Epidermal melanocyte (primary cell): ENCODE data around the gene ASXL3.

Source experiments
- DNase-seq: peaks from one replicate; pipeline ENCODE4 v3.0.0; 2011; ENCODE audit warnings: low spot score; ENCODE audit not compliant: insufficient read length

ASXL3 gene

GRCh38 chr18:33581856-33582255 lies 3.8 kb downstream of the ASXL3 start:
- DNase-seq: no peak

GRCh38 chr18:33583901-33584300 lies 5.9 kb downstream of the ASXL3 start:
- DNase-seq: no peak

- DNase-seq: no peak
Measured at GRCh38 chr18:33584548-33585430, 6.8 kb downstream of the ASXL3 start.

- DNase-seq: no peak
Measured at GRCh38 chr18:33585431-33585775, 7.4 kb downstream of the ASXL3 start.

GRCh38 chr18:33588361-33588760 lies 10.3 kb downstream of the ASXL3 start:
- no peak for DNase-seq

- DNase-seq: no peak
Measured at GRCh38 chr18:33593261-33593660, 15.2 kb downstream of the ASXL3 start.

GRCh38 chr18:33594799-33595198 lies 16.8 kb downstream of the ASXL3 start:
- DNase-seq: no peak

GRCh38 chr18:33596178-33596854 lies 18.3 kb downstream of the ASXL3 start:
- DNase-seq: no peak

GRCh38 chr18:33600846-33601245 lies 22.8 kb downstream of the ASXL3 start:
- DNase-seq: no peak

- no peak for DNase-seq
Measured at GRCh38 chr18:33603454-33603853, 25.4 kb downstream of the ASXL3 start.

GRCh38 chr18:33605250-33605649 lies 27.2 kb downstream of the ASXL3 start:
- no peak for DNase-seq

GRCh38 chr18:33606621-33607020 lies 28.6 kb downstream of the ASXL3 start:
- DNase-seq: no peak

- DNase-seq: no peak
Measured at GRCh38 chr18:33611525-33612135, 33.6 kb downstream of the ASXL3 start.

- no peak for DNase-seq
Measured at GRCh38 chr18:33612632-33613031, 34.6 kb downstream of the ASXL3 start.

- DNase-seq: no peak
Measured at GRCh38 chr18:33616556-33616955, 38.5 kb downstream of the ASXL3 start.

GRCh38 chr18:33627114-33627513 lies 49.1 kb downstream of the ASXL3 start:
- DNase-seq: no peak

- DNase-seq: no peak
Measured at GRCh38 chr18:33630476-33630875, 52.5 kb downstream of the ASXL3 start.

- DNase-seq: no peak
Measured at GRCh38 chr18:33641141-33641540, 63.1 kb downstream of the ASXL3 start.

- DNase-seq: no peak
Measured at GRCh38 chr18:33644494-33644893, 66.5 kb downstream of the ASXL3 start.

- DNase-seq: no peak
Measured at GRCh38 chr18:33647365-33647764, 69.3 kb downstream of the ASXL3 start.

- no peak for DNase-seq
Measured at GRCh38 chr18:33652635-33653034, 74.6 kb downstream of the ASXL3 start.

GRCh38 chr18:33653231-33653630 lies 75.2 kb downstream of the ASXL3 start:
- no peak for DNase-seq
